HG02798 (cell line): ENCODE data around the gene CNTD1.
"Not testable (repeated sequence)": the region's sequence is repeated elsewhere in the genome, so short reads cannot be mapped to it uniquely, and the experiment has no call there.

Experiments used
- ATAC-seq: cut with Tn5 transposase; IDR thresholded peaks from one replicate; pipeline ENCODE4 v1.9.1; 2021; ENCODE audit warnings: mild to moderate bottlenecking; ENCODE audit not compliant: unreplicated experiment, poor library complexity

CNTD1 gene

DNA sequence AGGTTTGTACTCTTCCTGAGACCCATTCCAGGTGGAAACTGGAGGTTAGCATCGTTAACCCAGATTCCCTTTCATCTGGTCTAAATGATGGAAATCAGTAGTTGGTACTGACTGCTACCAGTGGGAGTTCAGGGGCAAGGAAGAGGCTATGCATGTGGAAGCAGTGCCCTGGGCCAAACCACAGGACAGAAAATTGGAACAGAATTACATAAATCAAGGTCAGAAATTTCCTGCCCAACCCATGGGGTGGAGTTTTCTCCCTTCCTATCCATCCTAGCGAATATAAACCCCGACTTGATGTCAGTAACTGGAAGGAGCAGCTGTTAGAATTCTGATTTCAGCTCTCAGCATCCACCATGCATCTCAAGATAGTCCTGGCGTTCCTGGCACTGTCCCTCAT is 45.6 kb downstream of the CNTD1 start, which contains the start of gene AOC2:
AOC2 (plus strand) TSS at position 310 of the 400 bp plus-strand sequence; CDS start at position 357, 47 bp downstream.
- ATAC-seq: no peak

DNA sequence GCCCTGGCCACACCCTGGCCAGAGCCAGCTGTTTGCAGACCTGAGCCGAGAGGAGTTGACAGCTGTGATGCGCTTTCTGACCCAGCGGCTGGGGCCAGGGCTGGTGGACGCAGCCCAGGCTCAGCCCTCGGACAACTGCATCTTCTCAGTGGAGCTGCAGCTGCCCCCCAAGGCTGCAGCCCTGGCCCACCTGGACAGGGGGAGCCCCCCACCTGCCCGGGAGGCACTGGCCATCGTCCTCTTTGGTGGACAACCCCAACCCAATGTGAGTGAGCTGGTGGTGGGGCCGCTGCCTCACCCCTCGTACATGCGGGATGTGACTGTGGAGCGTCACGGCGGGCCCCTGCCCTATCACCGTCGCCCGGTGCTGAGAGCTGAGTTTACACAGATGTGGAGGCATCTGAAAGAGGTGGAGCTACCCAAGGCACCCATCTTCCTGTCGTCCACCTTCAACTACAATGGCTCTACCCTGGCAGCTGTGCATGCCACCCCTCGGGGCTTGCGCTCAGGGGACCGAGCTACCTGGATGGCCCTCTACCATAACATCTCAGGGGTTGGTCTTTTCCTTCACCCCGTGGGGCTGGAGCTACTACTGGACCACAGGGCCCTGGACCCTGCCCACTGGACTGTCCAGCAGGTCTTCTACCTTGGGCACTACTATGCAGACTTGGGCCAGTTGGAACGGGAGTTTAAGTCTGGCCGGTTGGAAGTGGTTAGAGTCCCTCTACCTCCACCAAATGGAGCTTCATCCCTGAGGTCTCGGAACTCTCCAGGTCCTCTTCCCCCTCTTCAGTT is 46.3 kb downstream of the CNTD1 start:
- no peak for ATAC-seq

DNA sequence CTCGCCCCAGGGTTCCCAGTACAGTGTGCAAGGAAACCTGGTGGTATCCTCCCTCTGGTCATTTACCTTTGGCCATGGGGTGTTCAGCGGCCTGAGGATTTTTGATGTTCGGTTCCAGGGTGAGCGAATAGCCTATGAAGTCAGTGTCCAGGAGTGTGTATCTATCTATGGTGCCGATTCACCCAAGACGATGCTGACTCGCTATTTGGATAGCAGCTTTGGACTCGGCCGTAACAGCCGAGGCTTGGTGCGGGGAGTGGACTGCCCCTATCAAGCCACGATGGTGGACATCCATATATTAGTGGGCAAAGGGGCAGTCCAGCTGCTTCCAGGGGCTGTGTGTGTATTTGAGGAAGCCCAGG is 46.9 kb downstream of the CNTD1 start:
- no peak for ATAC-seq

DNA sequence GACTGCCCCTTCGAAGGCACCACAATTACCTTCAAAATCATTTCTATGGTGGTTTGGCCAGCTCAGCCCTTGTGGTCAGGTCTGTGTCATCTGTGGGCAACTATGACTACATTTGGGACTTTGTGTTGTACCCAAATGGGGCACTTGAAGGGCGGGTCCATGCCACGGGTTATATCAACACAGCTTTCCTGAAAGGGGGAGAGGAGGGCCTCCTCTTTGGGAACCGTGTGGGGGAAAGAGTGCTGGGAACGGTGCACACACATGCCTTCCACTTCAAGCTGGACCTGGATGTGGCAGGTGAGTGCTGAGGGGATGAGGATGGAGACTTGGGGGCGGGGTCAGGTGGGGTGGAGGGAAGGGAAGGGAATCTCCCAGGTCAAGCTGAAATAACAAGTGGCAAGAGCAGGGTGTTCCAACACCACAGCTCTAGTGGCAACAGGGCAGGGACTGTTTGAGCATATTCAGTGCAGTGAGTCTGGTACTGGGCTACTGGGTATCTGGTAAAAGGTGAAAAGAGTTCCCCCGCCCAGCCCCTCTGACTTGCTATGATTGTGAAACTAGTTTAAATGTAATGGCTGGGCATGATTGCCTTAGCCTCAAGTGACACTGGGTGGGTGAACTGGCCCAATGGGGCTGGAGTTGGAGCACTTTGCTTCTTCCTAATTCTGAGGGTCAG is 47.4 kb downstream of the CNTD1 start:
- ATAC-seq: no peak

DNA sequence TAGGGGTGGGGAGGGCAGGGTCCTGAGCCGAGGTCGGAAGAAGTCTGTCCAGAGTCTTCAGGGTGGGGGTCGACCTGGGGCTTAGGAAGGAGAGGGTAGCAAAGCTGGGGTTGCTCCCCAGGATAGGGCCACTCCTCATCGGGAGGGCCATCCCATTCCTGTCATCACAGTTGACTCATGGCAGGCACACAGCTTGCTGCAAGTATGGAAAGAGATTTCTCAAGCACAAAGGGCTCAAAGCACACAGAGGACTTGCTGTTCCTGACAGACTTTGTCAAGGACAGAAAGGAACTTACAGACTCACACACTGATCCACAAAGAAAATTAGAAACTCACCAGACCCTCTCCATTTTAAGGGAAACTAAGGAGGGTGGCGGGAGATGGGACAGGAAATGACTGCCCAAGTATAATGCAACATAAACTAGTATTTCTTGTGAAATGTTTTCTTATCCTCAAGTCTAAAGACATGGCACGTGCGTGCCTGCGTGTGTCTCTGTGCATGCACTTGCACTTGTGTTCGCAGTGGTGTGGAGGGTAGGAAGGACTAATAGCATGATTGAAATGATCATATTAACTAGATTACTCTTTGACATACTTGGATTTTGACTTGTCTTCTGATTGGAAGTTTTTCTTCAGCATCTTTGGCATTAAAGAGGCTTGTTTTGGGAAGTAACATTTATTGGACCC is 48.1 kb downstream of the CNTD1 start:
- no peak for ATAC-seq

DNA sequence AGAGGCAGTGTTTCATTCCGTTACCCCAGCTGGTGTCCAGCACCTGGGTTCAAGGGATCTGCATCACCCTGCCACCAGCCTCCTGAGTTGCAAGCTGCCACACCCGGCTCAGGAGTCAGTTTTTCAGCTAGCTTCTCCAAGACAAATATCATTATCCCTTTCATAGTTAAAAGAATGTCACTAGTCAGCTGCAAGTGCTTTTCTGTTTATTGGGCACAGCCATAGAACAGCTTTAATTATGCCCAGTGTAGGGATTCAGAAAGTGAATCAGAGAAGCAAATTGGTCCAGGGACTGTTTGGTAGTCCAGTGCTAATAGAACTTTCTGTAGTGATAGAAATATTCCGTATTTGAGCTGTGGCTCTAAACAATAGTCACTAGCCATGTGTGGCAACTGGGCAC is 49.4 kb downstream of the CNTD1 start:
- no peak for ATAC-seq

DNA sequence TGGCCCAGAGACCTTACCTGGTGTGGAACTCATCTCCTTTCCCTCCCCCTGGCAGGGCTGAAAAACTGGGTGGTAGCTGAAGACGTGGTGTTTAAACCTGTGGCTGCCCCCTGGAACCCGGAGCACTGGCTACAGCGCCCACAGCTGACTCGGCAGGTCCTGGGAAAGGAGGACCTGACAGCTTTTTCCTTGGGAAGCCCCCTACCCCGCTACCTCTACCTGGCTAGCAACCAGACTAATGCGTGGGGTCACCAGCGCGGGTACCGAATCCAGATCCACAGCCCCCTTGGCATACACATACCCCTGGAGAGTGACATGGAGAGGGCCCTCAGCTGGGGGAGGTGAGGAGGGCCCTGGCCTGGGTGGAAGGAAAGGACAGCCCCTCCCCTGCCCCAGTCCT is 50.4 kb downstream of the CNTD1 start:
- no peak for ATAC-seq

DNA sequence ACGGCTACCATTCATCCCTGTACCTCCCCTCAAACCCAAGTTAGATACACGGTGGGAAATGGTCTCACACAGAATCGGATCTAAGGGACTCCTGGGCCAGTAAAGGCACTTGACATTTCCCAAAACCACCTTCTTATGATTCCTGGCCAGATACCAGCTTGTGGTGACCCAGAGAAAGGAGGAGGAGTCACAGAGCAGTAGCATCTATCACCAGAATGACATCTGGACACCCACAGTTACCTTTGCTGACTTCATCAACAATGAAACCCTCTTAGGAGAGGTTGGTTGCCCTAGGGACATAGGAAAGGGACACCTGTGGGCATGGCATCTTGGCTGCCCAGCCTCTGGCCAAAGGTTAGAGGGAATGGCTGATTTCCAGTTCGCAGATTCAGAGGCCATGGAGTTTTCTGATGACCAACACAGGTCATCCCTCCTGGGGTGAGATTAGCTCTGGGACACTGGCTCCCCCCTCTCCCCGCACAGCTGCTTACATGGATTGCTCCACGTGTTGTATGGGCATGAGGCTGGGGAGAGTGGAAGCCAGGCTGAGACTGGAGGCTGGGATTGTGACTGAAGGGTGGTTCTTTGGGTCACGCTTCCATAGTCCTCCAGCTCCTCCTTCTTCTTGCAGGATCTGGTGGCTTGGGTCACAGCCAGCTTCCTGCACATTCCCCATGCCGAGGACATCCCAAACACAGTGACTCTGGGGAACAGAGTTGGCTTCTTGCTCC is 51.0 kb downstream of the CNTD1 start:
- ATAC-seq: no peak

DNA sequence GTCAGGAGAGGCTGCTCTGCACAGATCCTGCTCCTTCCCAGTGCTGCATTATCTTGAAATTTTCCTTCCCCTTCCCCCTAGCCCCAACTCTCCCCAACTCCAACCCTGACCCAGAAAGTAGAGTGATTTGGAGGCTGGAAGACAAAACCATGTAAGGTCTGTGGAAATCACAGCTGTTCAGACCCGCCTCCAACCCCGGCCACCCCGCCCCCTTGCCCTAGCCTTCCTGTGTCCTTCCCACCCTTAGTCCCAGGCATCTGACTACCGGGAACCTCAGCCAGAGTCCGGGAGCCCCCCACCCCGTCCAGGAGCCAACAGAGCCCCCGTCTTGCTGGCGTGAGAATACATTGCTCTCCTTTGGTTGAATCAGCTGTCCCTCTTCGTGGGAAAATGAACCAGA is 52.3 kb downstream of the CNTD1 start, which contains the start of gene AOC3:
AOC3 (plus strand) TSS at position 246 of the 400 bp plus-strand sequence; CDS start at position 391, 145 bp downstream.
- no peak for ATAC-seq

DNA sequence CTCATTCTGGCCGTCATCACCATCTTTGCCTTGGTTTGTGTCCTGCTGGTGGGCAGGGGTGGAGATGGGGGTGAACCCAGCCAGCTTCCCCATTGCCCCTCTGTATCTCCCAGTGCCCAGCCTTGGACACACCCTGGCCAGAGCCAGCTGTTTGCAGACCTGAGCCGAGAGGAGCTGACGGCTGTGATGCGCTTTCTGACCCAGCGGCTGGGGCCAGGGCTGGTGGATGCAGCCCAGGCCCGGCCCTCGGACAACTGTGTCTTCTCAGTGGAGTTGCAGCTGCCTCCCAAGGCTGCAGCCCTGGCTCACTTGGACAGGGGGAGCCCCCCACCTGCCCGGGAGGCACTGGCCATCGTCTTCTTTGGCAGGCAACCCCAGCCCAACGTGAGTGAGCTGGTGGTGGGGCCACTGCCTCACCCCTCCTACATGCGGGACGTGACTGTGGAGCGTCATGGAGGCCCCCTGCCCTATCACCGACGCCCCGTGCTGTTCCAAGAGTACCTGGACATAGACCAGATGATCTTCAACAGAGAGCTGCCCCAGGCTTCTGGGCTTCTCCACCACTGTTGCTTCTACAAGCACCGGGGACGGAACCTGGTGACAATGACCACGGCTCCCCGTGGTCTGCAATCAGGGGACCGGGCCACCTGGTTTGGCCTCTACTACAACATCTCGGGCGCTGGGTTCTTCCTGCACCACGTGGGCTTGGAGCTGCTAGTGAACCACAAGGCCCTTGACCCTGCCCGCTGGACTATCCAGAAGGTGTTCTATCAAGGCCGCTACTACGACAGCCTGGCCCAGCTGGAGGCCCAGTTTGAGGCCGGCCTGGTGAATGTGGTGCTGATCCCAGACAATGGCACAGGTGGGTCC is 52.9 kb downstream of the CNTD1 start:
- ATAC-seq: not testable (repeated sequence)

DNA sequence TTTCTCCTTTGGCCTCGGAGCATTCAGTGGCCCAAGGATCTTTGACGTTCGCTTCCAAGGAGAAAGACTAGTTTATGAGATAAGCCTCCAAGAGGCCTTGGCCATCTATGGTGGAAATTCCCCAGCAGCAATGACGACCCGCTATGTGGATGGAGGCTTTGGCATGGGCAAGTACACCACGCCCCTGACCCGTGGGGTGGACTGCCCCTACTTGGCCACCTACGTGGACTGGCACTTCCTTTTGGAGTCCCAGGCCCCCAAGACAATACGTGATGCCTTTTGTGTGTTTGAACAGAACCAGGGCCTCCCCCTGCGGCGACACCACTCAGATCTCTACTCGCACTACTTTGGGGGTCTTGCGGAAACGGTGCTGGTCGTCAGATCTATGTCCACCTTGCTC is 53.7 kb downstream of the CNTD1 start:
- ATAC-seq: no peak

DNA sequence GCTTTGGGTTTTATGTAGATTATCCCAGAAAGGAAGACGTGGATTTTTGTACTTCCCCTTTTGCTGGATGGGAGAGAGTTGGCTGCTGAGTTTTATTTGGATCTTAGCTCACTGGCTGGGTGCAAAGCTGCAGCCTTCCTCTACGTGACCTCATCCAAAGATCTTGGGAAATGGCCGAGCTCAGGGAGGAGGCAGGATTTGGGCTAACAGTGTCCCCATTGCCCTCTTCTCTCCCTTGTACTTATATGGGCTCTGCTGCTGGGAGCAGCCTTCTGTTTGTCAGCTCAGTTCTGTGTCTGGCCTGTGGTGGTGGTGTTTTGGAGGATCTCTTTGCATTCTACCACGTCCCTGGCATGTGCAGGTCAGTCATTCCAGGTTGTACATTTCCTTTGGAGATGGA is 54.3 kb downstream of the CNTD1 start:
- no peak for ATAC-seq

DNA sequence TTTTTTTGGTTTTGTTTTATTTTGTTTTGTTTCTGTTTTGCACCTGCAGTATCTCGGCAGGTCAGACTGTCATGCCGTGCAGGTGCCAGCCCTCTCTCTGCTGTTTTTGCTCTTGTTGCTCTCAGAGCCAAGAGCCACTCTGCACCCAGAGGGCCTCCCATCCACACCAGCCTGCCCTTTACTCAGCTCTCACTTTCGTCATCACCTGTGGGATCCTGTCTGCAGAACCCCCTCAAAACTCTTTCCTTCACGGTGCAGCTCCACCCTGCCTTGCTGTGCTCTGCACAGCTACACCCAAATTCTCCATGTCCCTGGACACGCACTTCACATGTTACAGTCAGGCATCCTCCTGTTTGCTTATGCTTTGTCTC is 54.9 kb downstream of the CNTD1 start:
- no peak for ATAC-seq

DNA sequence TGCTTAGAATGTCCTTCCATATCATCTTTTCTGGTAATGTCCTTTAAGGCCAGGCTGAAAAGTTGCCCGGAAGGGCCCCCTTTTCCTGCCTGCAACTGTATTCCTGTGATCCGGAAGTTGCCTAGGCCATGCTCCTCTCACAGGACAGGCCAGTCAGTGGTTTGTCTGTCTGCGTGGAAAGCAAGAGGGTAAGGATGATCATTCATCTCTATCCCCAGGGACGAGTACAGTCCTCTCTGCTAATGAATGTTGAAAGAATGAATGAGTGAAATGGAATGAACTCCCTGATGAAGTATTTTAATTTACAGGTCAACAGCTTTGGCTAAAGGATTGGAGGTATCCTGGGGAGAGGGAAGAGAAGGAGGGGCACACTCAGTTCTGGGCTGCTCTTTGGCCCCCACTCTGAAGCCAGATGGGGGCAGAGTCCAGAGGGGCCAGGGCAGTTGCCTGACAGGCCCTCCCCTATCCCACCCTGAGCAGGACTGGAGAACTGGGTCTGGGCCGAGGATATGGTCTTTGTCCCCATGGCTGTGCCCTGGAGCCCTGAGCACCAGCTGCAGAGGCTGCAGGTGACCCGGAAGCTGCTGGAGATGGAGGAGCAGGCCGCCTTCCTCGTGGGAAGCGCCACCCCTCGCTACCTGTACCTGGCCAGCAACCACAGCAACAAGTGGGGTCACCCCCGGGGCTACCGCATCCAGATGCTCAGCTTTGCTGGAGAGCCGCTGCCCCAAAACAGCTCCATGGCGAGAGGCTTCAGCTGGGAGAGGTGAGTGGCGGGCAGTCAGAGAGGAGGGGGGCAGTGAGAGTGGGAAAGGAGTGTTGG is 55.5 kb downstream of the CNTD1 start:
- no peak for ATAC-seq

DNA sequence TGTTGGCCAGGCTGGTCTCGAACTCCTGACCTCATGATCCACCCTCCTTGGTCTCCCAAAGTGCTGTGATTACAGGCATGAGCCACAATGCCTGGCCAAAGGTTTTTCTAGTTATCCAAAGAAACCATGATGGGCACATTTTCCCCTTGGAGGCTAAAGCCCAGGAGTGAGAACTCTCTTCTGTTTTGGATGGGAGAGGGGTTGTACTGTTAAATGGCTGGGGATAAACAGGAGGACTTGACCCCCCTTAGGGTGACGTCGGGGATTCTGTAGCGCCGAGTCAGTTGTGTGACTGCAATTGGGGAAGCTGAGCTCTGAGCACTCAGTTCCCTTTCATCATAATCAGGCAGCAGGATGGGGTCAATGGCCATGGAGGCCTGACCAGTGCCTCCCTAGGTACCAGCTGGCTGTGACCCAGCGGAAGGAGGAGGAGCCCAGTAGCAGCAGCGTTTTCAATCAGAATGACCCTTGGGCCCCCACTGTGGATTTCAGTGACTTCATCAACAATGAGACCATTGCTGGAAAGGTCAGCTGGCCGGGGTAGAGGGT is 56.5 kb downstream of the CNTD1 start:
- no peak for ATAC-seq

DNA sequence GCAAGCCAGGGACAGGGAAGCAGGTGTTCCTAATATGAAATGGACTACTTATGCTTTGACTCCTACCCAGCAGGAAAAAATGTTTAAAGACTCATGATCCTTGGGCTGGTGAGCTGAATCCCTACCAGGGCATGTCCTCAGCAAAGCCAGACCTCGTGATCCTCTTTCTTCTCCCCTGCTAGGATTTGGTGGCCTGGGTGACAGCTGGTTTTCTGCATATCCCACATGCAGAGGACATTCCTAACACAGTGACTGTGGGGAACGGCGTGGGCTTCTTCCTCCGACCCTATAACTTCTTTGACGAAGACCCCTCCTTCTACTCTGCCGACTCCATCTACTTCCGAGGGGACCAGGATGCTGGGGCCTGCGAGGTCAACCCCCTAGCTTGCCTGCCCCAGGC is 57.4 kb downstream of the CNTD1 start:
- ATAC-seq: not testable (repeated sequence)

DNA sequence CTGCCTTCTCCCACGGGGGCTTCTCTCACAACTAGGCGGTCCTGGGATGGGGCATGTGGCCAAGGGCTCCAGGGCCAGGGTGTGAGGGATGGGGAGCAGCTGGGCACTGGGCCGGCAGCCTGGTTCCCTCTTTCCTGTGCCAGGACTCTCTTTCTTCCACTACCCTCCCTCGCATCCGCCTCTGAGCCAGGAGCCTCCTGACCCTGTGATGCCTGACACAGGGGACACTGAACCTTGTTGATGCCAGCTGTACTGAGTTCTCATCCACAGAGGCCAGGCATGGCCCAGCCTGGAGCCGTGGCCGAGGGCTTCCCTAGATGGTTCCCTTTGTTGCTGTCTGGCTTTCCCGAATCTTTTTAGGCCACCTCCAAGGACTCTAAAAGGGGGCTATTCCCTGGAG is 57.9 kb downstream of the CNTD1 start:
- ATAC-seq: not testable (repeated sequence)

DNA sequence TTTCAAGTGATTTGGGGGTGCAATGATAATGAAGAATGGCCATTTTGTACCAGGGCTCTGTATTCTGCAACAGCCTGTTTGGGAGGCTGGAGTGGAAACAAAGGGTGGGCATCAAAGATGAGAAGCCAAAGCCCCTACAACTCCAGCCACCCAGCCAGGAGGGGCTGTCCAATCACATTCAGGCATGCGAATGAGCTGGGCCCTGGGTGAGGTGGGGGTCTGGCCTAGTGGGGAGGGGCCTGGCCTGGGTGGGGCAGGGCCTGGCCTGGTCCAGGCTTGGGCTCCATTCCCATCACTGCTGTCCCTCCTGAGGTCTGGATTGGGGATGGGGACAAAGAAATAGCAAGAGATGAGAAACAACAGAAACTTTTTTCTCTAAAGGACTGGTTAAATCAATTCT is 58.7 kb downstream of the CNTD1 start:
- no peak for ATAC-seq
